HG03039 (cell line): ENCODE results near the gene COL7A1.
A peak's percentile ranks its signal among the peaks of the same experiment; 100 is the strongest.

ENCODE experiments used
- ATAC-seq: cut with Tn5 transposase; IDR thresholded peaks from one replicate; pipeline ENCODE4 v1.9.1; 2021; ENCODE audit warnings: mild to moderate bottlenecking, moderate library complexity; ENCODE audit not compliant: unreplicated experiment

COL7A1 gene

GRCh38 chr3:48619541-48620524 lies 24.7 kb upstream of the COL7A1 start:
- ATAC-seq, result no peak

DNA sequence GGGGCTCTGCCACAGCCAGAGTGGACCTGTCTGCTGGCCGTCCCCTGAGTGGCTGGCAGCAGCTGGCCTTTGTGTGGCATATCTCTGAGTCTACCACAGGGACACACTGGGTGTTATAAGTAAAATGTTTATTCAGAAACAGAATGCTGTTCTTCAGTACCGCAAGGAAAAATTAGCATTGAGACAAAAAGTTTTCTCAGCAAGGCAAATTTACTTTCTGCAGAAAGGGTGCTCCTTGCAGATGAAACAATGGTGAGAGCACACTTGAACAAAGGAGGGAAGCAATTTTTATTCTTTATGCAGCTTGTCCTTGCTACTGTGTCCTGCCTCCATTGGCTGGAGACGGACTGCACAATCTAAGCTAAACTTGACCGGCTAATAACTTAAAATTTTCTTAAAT lies 22.4 kb upstream of the COL7A1 start:
- no peak for ATAC-seq

DNA sequence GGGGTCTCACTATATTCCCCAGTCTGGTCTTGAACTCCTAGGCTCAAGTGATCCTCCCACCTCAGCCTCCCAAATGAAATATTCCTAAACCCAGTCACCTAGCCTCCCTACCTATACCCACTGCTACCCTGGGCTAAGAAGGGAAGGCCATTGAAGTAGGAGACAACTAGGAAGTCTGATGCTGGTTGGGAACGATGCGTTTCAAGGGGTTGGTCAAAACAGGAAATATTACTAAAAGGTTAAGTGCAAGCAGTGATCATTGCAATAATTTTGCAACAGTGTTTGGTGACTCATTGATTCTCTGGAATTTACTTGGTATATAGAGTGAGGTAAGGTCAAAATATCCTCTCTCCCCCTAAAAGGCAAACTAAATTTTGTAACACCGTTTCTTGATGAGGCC lies 18.9 kb upstream of the COL7A1 start:
- no peak for ATAC-seq

DNA sequence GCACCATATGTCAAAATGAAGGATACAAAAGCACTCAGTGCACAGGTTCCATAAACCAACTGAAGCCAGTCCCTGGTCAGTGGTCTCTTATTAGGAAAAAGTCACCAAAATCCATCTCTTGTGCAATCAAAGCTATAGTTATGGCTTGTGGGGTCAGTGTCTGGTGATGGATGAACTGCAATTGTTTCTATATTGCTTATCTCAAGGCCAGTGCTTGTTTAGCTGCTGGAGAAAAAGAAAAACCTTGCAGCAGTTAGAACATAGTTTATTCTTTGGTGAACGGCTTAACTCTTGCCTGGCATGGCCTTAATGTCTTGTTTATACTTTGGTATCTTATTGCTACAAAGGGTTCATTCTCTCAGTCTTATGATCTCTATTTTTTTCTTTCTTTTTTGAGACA lies 17.2 kb upstream of the COL7A1 start:
- no peak for ATAC-seq

GRCh38 chr3:48609088-48610005 lies 14.2 kb upstream of the COL7A1 start, which contains the start of gene UQCRC1:
TSS of gene UQCRC1 (minus strand) at chr3:48609646. CDS start at chr3:48609620, 26 bp downstream.
- peak; percentile 88 for ATAC-seq

DNA sequence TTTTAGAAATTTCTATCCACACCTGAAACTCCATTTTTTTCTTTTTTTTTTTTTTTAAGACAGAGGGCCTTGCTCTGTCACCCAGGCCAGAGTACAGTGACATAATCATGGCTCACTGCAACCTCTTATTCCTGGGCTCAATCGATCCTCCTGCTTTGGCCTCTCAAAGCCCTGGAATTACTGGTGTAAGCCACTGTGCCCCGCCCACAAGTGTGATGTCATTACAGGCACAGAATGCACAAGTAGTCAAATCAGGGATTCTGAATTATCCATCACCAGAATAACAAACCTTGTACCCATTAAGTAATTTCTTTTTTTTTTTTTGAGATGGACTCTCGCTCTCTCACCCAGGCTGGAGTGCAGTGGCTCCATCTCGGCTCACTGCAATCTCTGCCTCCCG lies 12.4 kb upstream of the COL7A1 start:
- ATAC-seq, result no peak

DNA sequence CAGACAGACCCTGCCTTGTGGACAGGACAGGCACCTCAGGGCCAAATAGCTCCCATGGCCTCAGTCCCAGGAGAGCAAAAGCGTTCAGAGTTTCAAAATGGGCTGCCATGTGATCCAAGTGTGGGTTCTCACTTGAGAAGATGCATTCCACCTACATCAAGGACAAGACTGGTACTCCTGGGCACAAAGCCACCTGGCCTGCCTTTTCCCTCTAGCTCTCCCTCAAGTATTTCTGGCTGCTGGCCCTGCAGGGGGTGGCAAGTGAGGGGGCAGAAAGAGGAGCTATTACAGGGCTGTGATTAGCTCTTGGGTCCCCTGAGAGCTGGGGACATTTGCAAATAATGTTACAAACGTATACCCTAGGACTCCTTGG lies 6.5 kb upstream of the COL7A1 start:
- ATAC-seq, result no peak

GRCh38 chr3:48600711-48601621 lies 5.8 kb upstream of the COL7A1 start:
- no peak for ATAC-seq

DNA sequence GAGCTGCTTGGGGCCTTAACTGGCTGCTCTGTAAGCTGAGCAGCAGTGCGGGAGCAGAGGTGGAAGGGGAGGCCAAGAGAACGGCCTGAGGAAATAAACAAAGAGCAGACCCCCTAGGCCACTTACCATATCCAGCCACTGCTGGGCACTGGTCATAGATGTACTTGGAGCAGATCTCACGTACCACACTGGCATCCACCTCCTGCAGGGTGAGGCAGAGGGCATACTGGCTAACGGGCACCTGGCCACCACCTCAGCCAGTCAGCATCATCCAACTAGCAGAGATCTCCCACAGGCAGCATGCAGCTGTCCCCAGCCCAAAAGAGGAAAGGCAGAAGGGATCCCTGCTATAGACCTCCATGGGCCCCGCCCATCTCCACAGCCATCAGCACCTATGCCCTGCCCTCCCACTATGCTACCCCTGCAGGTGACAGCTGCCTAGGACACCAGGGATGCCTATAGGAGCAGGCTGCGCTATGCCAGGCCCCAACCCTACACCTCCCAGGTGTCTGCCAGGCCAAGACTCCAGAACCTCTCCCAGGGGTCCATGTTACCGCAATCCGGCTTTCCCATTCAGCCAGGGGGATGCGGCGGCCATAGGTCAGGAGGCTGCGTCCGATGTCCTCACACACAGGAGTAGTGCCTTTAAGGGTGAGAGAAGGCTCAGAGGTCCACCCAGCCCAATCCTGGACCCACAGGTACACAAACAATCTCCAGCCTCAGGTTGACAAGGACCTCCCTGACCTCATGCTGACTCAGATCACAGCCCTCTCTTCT lies 4.6 kb upstream of the COL7A1 start:
- ATAC-seq, result no peak

- ATAC-seq, result no peak
Observed at GRCh38 chr3:48599077-48599501, 4.0 kb upstream of the COL7A1 start.

GRCh38 chr3:48598323-48599076 lies 3.4 kb upstream of the COL7A1 start:
- ATAC-seq, result no peak

GRCh38 chr3:48597408-48597800 lies 2.3 kb upstream of the COL7A1 start:
- ATAC-seq, result no peak

DNA sequence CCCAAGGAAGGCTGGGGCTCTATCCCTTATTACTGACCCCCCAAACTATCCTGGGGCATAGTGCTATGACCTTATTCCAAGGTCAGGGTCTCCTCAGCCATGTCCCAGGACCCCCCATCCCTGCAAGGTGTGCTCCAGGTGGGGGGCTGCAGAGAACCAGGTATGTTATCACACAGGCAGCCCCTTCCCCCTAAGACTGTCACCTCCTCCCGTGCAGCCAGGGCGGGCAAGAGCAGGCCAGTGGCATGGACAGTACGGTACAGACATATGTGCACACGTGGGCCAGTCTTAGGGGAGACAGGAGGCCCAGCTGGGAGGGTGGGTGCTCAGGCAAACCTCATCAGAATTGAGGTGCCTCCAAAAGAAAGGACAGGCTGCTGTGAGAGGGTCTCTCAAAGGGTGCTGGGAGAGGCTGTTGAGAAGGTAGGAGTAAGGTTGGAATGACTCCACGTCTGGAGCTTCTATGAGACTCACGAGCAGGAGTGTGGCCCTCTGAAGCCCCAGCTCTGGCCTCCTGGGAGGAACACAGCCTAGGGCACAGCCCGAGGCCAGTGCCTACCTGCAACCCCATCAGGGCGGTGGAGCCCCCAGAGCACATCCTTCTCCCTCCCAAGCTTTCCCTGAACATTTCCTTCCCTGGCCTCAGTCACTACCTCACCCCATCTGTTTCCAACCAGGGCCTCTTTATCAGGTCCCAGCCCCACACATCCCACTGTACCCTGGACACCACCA lies 1.7 kb upstream of the COL7A1 start:
- ATAC-seq, result no peak

GRCh38 chr3:48596157-48596556 lies 1.0 kb upstream of the COL7A1 start:
- ATAC-seq, result no peak

GRCh38 chr3:48595526-48596121 lies 495 bp upstream of the COL7A1 start:
- ATAC-seq, result no peak

- no peak for ATAC-seq
Observed at GRCh38 chr3:48594417-48595049, 596 bp downstream of the COL7A1 start.

DNA sequence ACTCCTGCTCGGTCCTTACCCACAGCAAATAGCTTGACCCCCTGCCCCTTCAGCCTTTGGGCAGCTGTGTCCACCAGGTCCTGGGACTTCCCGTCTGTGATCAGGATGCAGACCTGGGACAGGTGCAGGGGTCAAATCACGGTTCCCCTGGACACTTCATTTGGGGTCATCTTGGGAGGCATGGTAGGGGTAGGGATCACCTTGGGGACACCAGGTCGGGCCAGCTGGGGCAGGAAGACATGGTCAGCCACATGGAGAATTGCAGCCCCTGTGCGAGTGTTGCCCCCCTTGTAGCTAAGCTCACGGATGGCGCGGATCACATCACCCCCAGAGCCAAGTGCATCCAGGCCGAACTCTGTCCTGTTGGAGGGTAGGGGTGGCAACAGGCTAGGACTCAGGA lies 1.8 kb downstream of the COL7A1 start:
- no peak for ATAC-seq
